ENCODE results near the gene ARRB1.
A peak's percentile ranks its signal among the peaks of the same experiment; 100 is the strongest.
"Not testable (repeated sequence)": the region's sequence is repeated elsewhere in the genome, so short reads cannot be mapped to it uniquely, and the experiment has no call there.

ARRB1 gene

DNA sequence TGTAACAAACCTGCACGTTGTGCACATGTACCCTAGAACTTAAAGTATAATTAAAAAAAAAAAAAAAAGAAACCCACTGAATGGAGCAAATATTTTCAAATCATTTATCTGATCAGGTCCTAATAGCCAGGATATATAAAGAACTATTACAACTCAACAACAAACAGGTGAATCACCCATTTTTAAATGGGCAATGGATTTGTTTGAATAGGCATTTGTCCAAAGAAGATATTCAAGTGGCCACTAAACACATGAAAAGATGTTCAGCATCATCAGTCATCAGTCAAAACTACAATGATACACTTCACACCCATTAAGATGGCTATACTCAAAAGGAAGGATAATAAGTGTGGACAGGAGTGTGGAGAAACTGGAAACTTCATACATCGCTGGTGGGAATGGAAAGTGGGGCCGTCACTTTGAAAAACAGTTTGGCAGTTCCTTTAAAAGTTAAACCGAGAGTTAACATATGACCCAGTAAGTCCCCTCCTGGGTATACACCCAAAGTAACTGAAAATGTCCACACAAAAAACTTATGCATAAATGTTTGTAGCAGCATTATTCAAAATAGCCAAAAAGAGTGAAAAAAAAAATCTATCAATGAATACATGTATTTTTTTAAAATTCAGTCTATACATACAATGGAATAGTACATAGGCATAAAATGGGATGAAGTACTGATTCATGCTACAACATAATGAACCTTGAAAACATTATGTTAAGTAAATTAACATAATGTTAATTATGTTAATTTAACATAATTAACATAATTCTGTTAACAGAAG, 53.1 kb downstream of the ARRB1 start:
- no peak for DNase-seq (ENCODE audit: low spot score)

DNA sequence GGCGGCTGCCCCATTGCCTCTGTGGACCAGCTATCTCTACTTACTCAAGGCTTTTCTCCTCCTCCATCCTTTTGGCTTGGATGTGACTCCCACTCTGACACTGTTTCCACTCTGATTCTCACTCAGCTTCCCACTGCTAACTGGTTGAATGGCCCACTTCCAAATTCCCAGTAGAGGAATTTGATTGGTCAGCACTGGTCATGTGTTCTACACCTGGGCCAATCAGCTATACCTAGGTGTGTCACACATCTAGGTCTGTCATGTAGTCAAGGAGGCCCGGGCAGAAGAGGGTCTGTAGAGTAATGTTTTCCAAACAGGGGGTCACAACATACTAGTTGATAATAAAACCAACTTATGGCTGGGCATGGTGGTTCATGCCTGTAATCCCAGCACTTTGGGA, 57.6 kb downstream of the ARRB1 start:
- DNase-seq (ENCODE audit: low spot score), result no peak

DNA sequence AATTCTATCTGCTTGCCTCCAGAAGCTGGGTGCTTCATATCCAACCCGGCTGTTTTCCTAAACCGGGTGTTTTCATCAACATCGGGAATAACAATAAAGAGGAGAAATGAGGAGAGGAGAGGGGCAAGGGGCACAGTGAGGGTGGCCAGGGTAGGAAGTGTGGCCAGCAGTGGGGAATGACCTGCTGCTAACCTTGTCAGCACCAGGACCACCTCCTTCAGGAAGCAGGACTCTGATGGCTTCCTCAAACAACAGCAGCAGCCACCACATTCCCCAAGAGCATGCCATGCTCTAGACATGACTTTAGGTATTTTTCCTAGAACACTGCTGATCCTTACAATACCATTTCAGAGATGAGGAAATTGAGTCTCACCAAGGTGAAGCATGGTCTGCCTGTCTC, 58.5 kb downstream of the ARRB1 start:
- no peak for DNase-seq (ENCODE audit: low spot score)

DNA sequence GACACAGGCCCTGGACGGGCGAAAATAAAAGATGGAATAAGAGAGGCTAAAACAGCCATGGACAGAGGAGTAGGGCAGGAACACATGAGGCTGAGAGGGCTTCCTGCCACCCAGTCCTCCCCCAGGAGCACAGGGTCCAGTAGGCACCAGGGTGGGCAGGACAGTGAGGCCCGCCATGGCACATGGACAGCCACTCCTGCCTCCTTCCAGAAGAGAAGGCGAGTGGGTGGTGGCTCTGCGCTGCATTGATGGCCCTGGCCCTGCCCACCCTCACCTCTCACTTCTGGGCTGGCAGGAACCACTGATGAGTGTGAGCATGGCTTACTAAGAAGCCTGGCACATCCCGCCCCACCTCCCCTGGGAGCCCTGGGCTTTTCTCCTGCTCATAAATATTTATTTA, 59.7 kb downstream of the ARRB1 start:
- no peak for DNase-seq (ENCODE audit: low spot score)

DNA sequence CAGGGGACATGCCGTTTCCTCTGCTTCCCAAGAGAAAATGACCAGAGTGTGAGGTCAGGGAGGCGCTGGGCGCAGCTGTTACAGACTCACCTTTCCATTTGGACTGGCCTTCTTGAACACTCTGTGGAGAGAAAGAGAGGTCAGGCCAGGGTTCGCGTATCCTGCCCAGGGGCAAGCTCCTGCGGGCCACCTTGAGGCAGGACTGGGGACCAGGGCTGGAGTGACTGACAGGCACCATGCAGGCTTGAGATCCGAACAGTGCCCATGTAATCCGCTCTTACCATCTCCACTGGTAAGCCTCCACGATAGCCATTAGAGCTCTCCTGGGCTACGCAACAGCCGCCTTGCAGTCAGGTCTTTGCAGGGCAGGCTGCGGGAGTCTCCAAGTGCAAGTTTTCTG, 61.5 kb downstream of the ARRB1 start:
- DNase-seq (ENCODE audit: low spot score), result no peak

DNA sequence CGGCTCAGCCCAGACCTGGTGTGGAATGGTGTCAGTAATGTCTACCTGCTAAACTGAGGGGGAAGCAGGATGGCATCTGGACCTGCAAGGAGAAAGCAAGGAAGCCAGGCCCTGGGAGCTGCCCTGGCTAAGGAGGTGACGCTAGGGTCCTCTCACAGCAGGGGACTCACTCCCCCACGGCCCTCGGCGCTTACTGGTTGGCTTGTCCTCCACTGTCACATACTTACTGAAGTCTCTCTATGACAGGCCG, 62.0 kb downstream of the ARRB1 start:
- no peak for DNase-seq (ENCODE audit: low spot score)

DNA sequence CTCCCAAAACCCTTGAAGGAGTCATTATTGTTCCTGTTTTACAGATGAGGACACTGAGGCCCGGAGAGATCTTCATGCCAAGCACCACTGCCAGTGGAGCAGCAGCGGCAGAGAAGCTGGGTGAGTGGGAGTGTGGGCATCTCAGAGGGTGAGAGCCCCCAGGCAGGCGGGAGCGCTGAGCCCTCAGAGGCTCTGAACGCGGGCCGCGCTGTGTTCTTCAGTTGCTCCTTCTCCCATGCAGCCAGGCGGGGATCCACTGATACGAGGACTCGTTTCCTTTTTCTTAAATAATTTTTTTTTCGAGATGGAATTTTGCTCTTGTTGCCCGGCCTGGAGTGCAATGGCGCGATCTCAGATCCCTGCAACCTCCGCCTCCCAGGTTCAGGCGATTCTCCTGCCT, 63.9 kb downstream of the ARRB1 start:
- no peak for DNase-seq (ENCODE audit: low spot score)

DNA sequence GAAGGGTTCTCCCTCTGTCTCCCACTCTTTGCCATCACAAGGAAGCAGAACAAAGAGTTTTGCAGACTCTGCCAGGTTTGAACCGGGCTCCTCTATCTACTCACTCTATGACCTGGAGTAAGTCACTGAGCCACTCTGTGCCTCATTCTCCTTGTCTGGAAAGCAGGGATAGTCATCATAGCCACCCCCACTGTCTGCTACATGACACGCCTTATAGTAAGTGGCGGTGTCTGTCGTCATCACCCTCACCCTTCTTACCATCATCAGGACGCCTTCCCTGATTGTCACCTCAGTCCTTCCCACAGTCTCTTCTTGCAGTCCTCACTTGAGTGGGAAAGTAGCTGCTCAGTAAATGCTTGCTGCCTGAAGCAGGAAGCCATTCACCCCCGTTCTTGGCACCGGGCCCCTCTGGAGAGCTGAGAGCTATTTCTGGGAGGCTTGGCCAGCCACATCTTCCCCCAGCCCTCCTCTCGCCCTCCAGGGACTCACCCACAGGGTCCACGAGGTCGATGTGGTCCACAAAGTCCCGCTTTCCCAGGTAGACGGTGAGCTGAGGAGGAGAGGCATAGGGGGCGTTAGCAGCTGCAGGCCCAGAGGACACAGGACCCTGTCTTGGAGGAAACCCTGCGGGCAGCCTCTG, 64.5 kb downstream of the ARRB1 start:
- DNase-seq (ENCODE audit: low spot score), result no peak

DNA sequence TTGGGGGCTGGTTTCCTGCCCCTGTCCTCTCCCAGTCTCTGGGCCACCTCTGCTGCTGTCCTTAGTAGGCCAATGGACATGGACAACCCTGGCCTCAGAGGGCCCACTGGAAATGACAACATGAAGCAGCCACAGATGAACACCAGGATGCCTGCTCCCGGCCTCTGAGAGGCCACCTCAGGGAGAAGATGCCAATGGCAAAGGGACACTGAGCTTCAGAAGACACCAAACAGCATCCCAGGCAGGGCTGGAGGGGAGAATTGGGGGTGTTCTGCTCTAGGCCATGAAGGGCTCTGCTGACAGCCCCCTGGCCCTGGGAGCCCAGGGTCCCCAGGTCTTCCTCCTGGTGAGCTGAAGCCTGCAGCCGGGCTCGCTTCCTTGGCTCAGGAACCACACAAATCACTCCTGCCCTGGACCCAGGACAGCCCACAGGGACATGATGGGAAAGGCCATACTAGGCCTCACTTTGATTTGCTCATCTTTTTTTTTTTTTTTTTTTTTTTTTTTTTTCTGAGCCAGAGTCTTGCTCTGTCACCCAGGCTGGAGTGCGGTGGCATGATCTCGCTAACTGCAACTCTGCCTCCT, 65.6 kb downstream of the ARRB1 start:
- DNase-seq (ENCODE audit: low spot score), result no peak

DNA sequence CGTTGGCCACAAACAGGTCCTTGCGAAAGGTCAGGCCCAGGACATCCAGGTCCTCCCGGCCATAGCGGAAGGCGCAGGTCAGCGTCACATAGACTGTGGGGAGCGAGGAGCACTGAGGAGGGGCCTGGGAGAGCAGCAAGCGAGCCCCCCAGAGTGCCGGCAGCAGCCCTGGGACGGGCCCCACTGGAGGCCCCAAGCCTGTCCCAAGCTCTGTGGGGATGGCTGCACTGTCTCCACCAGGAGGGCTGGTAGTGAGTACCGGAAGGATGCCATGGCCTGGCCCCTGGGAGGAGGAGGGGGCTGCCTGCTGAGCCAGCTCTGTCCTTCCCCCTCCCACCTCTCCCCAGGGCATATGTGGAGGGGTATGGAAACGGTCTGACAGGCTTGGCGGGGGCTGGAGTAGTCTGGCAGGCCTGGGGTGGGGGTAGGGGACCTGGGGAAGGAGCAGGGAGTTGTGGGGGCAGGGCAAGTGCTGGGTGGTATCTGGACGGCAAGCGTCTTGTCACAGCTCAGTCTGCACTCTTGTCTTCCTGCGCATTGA, 68.0 kb downstream of the ARRB1 start:
- DNase-seq (ENCODE audit: low spot score), result no peak

DNA sequence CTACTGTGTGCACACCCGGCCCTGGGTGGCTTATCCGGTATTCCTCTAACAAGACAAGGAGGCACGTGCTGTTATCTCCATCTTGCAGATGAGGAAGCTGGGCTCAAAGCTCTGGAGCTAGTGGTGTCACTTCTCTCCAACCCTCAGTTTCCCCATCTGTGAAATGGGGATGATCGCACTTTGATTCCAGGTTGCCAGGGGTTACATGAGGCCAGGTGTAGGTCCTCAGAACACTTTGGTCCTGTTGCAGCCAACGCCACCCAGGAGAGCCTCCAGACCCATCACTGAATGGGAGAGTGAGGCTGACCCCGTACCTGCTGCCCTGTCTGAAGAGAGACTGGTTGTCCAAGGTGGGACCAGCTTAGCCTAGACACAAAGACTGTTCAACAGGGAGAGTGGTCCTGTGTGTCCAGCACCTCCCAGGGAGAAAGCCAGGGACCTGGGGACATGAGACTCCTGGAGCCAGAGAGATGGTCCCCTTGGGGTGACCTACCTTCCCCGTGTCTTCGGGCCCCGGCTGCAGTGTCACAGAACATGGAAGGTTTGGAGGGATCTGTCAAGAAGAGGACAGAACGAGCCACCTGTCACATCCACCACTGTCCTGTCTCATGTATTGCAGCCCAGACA, 69.9 kb downstream of the ARRB1 start:
- no peak for DNase-seq (ENCODE audit: low spot score)

DNA sequence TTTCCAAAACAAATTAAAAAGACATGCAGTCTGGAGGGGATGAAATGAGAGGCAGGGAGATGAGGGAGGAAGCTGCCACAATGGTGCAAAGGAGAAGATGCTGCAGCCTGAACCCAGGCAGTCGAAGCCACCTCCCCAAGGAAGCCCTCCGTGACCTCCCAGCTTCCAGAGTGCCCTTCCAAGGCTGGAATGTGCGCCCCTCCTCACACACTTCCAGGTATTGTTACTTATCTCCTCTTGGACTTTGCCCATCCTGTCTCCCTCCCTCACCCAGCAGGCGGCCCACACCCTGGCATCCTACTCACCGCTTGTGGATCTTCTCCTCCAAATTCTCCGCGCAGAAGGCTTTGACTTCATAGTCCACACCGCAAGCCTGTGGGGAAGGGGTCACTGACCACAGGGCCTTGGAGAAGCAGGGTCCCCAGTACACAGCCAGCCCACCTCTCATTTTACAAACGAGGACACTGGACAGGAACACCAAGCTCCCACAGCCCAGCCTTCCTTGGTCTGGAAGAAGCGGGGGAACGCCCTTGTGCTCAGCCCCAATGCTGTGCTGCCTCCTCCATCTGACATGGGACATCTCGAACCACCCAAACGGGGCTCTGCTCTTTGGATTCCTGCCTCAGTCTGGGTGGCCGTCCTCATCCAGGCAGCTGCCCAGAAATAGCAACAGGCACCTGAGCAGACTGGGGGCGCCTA, 70.5 kb downstream of the ARRB1 start:
- DNase-seq (ENCODE audit: low spot score), result no peak

DNA sequence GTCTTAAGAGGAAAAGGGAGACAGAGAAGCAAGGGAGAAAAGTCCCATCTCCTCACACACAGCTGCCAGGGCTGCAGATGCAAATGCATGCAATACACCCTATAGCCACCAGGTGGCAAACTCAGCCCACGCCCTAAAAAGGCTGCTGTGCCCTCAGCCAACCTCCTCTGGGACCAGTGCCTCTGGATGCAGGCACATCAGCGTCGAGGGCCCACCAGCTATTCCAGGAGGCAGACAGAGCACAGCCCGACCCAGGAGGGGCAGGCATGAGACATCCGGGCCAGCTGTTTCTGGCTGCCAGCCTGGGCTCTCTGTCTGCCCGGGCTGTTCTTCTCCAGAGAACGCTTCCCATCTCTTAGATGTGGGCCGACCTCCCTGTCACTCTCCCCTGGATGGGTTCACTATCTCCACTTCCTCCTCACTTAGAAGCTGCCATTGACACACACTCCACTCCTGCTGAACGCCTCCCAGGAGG, 71.2 kb downstream of the ARRB1 start:
- peak; percentile 93 for DNase-seq (ENCODE audit: low spot score)

DNA sequence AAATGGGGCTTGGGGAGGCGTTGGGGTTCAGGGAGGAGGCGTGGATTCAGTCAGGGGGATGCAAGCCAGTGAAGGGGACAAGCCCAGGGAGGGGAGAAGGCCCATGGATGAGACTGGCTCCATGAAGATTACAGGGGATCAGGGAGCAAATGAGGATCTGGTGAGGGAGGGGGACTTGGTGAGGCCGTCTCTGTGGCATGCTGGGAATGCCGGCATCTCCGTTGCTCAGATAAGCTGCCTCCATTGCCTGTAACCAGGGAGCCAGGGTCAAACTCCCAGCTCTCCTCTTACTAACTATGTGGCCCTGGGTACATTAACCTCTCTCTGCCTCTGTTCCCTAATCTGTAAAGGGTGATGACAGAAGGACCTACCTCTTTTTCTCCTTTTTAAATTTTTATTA, 72.2 kb downstream of the ARRB1 start:
- no peak for DNase-seq (ENCODE audit: low spot score)

DNA sequence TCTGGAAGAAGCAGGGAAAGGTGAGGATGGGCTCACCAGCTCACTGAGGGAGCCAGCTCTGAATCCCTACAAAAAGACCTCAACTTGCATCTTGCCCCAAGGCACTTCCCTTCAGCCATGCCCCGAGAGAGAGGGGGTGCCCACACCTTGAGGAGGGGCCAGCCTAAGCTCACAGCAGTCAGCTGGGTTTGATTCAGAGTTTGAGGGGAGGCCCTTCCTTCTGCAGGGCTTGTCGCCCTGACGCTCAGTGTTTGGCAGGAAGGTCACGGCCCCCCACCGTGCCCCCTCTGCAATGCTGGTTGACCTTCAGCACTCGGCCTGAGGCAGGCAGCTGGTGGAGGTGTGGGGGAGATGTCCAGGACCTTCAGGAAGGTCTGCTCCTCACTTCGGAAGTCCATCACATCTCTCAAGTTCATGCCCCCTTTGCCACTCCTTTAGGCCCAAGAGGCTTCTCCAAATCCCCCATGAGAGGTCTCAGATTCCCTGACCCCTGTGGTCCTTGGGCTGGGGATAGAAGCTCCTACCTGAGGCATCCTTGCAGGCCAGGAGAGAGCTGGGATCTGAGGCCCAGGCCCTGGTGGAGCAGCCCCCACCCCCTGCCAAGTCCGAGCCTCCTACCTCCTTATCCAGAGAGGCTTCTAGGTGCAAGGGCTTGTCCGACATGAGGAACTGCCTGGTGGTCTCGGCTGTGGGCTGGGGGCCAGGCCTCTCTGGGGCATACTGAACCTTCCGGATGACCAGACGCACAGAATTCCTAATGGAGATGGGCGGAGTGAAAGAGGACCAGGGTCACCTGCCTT, 73.3 kb downstream of the ARRB1 start:
- no peak for DNase-seq (ENCODE audit: low spot score)

DNA sequence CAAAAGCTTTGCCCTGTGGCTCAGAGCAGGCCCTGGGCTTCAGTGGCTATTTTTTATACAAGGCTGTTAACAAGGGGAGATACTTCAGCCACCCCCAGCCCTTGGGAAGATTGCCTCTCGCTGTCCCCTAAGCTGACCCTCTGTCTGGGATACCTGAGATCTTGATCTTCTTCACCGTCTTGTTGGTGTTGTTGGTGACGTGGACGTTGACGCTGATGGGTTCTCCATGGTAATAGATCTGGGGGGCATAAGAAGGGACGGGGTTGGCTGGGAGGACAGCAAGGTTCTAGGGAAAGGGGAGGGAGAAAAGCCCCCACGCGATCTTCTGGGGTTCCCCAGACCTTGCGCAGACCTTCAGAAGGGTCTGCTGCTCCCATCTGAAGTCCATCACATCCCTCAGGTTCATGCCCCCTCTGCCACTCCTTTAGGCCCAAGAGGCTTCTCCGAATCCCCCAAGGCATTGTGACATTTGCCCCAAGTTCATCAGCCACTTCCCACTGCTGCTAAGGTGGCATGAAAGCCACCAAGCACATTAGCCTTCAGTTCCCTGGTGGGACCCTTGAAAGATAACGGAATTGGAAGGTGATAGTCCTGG, 74.2 kb downstream of the ARRB1 start:
- DNase-seq (ENCODE audit: low spot score), result no peak

DNA sequence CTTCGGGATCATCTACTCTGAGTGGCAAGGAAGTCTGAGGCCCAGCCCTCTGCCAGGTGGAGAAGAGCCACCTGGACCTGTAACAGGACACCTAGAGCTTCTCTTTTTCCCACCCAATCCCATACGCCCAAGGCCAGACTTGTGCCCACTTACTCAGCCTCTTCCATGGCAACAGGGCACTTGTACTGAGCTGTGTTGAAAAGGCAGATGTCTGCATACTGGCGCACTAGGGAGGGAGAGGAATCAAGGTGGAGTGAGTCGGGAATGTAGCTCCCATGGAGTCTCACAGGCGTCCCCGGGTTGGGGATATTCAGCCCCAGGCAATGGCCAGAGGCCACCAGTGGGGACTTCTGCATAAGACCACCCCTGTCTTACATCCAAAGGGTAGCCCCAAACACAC, 74.8 kb downstream of the ARRB1 start:
- no peak for DNase-seq (ENCODE audit: low spot score)

DNA sequence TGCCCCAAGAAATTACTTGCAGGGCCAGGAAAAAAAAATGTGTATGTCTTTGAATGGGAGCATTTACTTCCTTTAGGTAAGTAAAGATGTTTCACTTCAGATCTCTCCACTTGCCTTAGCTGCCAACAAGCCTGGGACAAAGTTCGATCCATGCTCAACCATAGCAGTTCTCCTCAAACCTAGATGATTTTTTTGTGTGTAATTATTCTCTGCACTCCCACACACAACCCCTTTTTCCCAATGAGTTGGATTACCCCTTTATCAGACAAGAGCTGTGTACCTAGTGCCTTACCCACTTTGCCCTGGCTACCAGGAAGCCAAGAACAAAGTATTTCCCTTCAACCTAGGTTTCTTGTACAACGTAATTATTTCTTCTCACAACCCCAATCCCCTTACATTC, 75.3 kb downstream of the ARRB1 start:
- no peak for DNase-seq (ENCODE audit: low spot score)

DNA sequence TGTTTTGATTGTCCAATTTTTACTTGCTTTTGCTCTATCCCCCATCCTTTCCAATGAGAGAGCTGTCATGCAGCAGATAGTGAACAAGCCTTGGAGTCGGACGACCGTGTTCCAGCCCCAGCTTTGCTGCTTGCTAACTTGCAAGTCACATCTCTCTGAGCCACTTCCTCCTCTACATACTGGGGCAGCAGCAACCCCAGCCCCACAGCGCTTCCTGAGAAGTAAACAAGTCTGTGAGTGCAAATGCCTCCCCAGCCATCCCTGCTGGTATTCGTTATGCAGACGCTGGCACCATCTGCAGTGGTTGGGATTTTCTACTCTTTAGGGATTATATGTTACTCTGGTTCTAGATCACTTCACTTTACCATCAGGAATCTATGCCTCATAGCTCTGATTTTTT, 75.9 kb downstream of the ARRB1 start:
- DNase-seq (ENCODE audit: low spot score), result no peak

DNA sequence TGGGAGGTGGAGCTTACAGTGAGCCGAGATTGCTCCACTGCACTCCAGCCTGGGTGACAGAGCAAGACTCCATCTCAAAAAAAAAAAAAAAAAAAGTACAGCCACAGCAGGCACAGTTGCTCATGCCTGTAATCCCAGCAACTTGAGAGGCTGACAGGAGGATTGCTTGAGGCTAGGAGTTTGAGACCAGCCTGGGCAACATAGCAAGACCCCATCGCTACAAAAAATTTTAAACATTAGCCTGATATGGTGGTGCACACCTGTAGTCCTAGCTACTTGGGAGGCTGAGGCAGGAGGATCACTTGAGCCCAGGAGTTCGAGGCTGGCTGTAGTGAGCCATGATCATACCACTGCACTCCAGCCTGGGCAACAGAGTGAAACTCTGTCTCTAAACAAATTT, 76.7 kb downstream of the ARRB1 start:
- DNase-seq (ENCODE audit: low spot score), result not testable (repeated sequence)

Measured in AG20443 (cell line).